Panc1 (cell line): ENCODE data around the gene RASIP1. TPM values are rescaled to one million over a fixed set of nuclear protein-coding genes. Genes with fewer than 3 reads are reported as not detected.

Experiments used
- ATAC-seq: fragments of 200-7000 bp; cut with Tn5 transposase; 2 replicates; pipeline ENCODE4 v1.9.1; 2020; ENCODE audit warnings: mild to moderate bottlenecking, moderate library complexity
- BruUV-seq: library from RNA; stranded (reverse); fragments of 400-500 nt; replicated peaks from 2 replicates; lab custom pipeline; 2021; lab: Mats Ljungman, UMichigan
- CTCF ChIA-PET: fragments of 300-600 bp; sonication (Branson Sonifier 250); formaldehyde crosslinking; loops from one replicate; lab custom pipeline; 2022; ENCODE audit warnings: antibody characterized with exemption; lab: Charles Lee
- POLR2A ChIA-PET: fragments of 300-600 bp; sonication (Branson Sonifier 250); formaldehyde crosslinking; loops from one replicate; lab custom pipeline; 2022; ENCODE audit warnings: antibody characterized with exemption; lab: Charles Lee
- DNase-seq: peaks from one replicate; pipeline ENCODE4 v3.0.0-alpha.2; 2010; ENCODE audit warnings: low read depth, low spot score
- H3K27ac ChIP-seq: 2 replicates; pipeline ENCODE4 v1.5.1; 2011; ENCODE audit warnings: mild to moderate bottlenecking, low read length, inconsistent platforms
- H3K27me3 ChIP-seq: fragments of 200-500 bp; sonication (Bioruptor generic); 2 replicates; pipeline ENCODE4 v1.6.0; 2014; ENCODE audit warnings: low read length, inconsistent platforms; ENCODE audit not compliant: control insufficient read depth, insufficient read depth
- H3K36me3 ChIP-seq: fragments of 200-500 bp; sonication (Bioruptor generic); 2 replicates; pipeline ENCODE4 v1.5.1; 2014; ENCODE audit warnings: inconsistent platforms, mild to moderate bottlenecking, low read length, moderate library complexity; ENCODE audit not compliant: control insufficient read depth, insufficient read depth
- H3K4me1 ChIP-seq: 2 replicates; pipeline ENCODE4 v1.5.1; 2011; ENCODE audit warnings: inconsistent platforms, mild to moderate bottlenecking, low read length, moderate library complexity; ENCODE audit not compliant: control insufficient read depth, insufficient read depth
- H3K4me3 ChIP-seq, 2 experiments: 2 replicates each; pipeline ENCODE4 v1.5.1; 2011 to 2012; ENCODE audit warnings: low read depth in 2 of 2, low read length in 2 of 2, mild to moderate bottlenecking in 2 of 2, inconsistent platforms in 1 of 2, moderate library complexity in 1 of 2
- H3K9me3 ChIP-seq: fragments of 200-500 bp; sonication (Bioruptor generic); 2 replicates; pipeline ENCODE4 v1.5.1; 2014; ENCODE audit warnings: low read depth, mild to moderate bottlenecking, inconsistent platforms, low read length, moderate library complexity; ENCODE audit not compliant: control insufficient read depth, insufficient read depth
- POLR2AphosphoS5 ChIP-seq: IDR thresholded peaks from 2 replicates; pipeline ENCODE4 v1.6.1; 2012; ENCODE audit warnings: mild to moderate bottlenecking, low read depth, low read length, moderate library complexity
- SIN3A ChIP-seq: IDR thresholded peaks from 2 replicates; pipeline ENCODE4 v1.6.1; 2012; ENCODE audit warnings: low read depth, mild to moderate bottlenecking, low read length, moderate library complexity, borderline replicate concordance; ENCODE audit not compliant: insufficient read depth
- TCF7L2 ChIP-seq: IDR thresholded peaks from 2 replicates; pipeline ENCODE4 v1.6.1; 2011; ENCODE audit warnings: mild to moderate bottlenecking, low read depth, low read length, inconsistent platforms
- in situ Hi-C: cut with HindIII; loops from 2 replicates; pipeline ENCODE4 v1.10.0; 2016; ENCODE audit warnings: low sequenced_read_pairs, low pct_unique_long_range_greater_than_20kb
- intact Hi-C: fragments of 100-400 bp; cut with micrococcal nuclease; formaldehyde crosslinking; loops from one replicate; pipeline ENCODE4 v1.10.0; 2022; ENCODE audit not compliant: unreplicated experiment
- total RNA-seq: library from RNA; stranded (reverse); gene quantifications from one replicate; pipeline ENCODE4 v1.2.1, GENCODE V29; 2021; ENCODE audit not compliant: unreplicated experiment
- TF ChIP-seq, protein P1 (sequence below): fragments of 450-650 bp; IDR thresholded peaks from 2 replicates; pipeline ENCODE4 v1.5.1; 2017; ENCODE audit warnings: mild to moderate bottlenecking
- TF ChIP-seq, protein P2 (sequence below), 2 experiments: IDR thresholded peaks; 2 replicates each; pipeline ENCODE4 v1.6.1; 2011 to 2012; ENCODE audit warnings: low read depth in 2 of 2, control low read depth in 1 of 2, low read length in 1 of 2, mild to moderate bottlenecking in 1 of 2, moderate library complexity in 1 of 2; ENCODE audit not compliant: insufficient read depth in 1 of 2

RASIP1 gene
- total RNA-seq, 1 experiment from 2014 or later: 0.41 TPM

DNA sequence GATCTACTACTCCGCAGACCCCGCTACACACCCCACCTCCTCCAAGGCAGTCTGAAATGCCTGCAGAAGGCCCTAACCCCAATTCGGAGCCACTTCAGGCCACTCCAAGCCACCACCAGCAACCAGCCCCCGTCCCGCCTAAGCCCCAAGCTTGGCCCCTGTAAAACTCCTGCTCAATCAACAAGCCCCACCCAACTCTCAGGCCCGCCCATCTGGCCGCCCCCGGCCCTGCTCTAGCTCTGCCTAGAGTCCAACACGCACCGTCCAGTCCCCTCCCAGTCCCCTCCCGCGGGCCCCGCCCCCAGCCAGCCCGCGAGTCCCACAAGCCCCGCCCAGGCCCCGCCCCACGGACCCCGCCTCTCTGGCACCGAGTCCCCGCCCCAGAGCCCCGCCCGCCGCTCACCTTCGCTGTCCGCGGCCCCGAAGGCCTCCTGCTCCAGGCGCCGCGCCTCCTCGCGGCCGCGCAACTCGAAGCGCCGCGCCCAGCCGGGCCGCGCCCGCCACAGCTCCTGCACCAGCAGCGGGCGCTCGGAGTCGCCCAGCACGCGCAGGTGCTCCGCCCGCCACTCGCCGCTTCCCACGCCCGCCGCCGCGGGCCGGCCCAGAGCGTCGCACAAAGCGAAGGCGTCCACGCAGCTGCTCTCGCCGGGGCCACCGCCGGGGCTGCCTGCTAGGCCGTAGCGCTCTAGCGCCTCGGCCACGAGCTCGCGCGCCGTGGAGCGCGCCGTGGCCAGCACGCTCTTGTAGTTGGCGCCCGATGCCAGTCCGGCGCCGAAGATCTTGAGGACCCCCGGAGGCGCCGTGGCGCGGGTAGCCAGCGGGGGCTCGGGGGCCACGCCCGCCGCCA, 1.6 kb downstream of the RASIP1 start:
- in situ Hi-C loops (no loop called here), intact Hi-C loops (no loop called here)
- CTCF ChIA-PET: interaction anchor here (0.5 to 1.0 kb wide), 4 partner anchors 24 to 266 kb away, joined by 3 to 5 read pairs (median 4); no protein-coding TSS in a partner anchor
- POLR2A ChIA-PET: no interaction called here
- ATAC-seq: peak; percentile 94
- Histone ChIP-seq H3K27me3 (no peaks in the 10 kb centered on the region), H3K4me3 (peak overlapping the region; percentile 47 to 50), H3K9me3 (no peaks in the 10 kb centered on the region), H3K36me3 (no peaks in the 10 kb centered on the region), H3K27ac (no peak overlapping the region; the same call in 1 of the 2 replicates), H3K4me1 (no peaks in the 10 kb centered on the region; the same call in 1 of the 2 replicates)
- TF ChIP-seq POLR2AphosphoS5 (no peak), SIN3A (no peak), TCF7L2 (no peak)
- TF ChIP-seq, protein P1, sequence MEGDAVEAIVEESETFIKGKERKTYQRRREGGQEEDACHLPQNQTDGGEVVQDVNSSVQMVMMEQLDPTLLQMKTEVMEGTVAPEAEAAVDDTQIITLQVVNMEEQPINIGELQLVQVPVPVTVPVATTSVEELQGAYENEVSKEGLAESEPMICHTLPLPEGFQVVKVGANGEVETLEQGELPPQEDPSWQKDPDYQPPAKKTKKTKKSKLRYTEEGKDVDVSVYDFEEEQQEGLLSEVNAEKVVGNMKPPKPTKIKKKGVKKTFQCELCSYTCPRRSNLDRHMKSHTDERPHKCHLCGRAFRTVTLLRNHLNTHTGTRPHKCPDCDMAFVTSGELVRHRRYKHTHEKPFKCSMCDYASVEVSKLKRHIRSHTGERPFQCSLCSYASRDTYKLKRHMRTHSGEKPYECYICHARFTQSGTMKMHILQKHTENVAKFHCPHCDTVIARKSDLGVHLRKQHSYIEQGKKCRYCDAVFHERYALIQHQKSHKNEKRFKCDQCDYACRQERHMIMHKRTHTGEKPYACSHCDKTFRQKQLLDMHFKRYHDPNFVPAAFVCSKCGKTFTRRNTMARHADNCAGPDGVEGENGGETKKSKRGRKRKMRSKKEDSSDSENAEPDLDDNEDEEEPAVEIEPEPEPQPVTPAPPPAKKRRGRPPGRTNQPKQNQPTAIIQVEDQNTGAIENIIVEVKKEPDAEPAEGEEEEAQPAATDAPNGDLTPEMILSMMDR: no peak; the same call in 1 of the 2 replicates
- TF ChIP-seq, protein P2, sequence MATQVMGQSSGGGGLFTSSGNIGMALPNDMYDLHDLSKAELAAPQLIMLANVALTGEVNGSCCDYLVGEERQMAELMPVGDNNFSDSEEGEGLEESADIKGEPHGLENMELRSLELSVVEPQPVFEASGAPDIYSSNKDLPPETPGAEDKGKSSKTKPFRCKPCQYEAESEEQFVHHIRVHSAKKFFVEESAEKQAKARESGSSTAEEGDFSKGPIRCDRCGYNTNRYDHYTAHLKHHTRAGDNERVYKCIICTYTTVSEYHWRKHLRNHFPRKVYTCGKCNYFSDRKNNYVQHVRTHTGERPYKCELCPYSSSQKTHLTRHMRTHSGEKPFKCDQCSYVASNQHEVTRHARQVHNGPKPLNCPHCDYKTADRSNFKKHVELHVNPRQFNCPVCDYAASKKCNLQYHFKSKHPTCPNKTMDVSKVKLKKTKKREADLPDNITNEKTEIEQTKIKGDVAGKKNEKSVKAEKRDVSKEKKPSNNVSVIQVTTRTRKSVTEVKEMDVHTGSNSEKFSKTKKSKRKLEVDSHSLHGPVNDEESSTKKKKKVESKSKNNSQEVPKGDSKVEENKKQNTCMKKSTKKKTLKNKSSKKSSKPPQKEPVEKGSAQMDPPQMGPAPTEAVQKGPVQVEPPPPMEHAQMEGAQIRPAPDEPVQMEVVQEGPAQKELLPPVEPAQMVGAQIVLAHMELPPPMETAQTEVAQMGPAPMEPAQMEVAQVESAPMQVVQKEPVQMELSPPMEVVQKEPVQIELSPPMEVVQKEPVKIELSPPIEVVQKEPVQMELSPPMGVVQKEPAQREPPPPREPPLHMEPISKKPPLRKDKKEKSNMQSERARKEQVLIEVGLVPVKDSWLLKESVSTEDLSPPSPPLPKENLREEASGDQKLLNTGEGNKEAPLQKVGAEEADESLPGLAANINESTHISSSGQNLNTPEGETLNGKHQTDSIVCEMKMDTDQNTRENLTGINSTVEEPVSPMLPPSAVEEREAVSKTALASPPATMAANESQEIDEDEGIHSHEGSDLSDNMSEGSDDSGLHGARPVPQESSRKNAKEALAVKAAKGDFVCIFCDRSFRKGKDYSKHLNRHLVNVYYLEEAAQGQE (IDR thresholded peaks at IDR 0.05; ENCODE audit: insufficient read depth in 1 of 2, low read depth in 2 of 2, low read length in 1 of 2): no peak
- BruUV-seq: no TSS peak
- DNase-seq: no peak

DNA sequence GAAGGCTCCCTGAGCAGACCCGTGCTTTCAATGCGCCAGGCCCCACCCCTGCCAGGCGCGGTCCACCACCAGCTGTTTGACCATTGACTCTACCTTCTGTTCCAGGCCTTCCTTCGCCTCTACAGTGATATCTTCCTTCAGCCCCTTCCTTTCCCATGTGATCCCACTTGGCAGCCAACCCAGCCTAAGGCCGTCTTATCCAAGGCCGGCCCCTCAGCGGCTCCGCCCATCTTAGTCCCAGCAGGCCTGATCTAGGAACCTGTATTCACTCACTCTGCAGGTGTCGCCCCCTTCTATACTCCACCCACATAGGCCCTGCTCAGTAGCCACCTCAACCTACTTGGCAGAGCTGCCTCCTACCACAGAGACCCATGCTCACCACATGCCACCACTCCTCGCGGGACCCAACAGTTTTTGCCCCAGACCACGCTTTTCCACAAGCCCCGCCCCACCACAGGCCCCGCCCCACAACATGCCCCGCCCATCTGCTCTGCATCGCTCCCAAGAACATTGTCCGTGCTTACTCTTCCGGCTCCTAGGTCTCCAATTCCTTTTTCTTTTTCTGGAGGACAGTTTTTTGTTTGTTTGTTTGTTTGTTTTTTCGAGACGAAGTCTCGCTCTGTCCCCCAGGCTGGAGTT, 2.9 kb downstream of the RASIP1 start:
- no TSS peak for BruUV-seq
- no peaks in the 10 kb centered on the region for H3K9me3 ChIP-seq
- POLR2A ChIA-PET: no interaction called here
- intact Hi-C loops: no loop called here
- H3K4me1 ChIP-seq: no peaks in the 10 kb centered on the region; the same call in 1 of the 2 replicates
- TF ChIP-seq SIN3A: no peak
- TF ChIP-seq TCF7L2: no peak
- TF ChIP-seq, protein P2 (IDR thresholded peaks at IDR 0.05; ENCODE audit: insufficient read depth in 1 of 2, low read depth in 2 of 2, low read length in 1 of 2): no peak
- TF ChIP-seq, protein P1: no peak
- TF ChIP-seq POLR2AphosphoS5: no peak
- no peak overlapping the region for H3K27ac ChIP-seq
- DNase-seq (no peak), ATAC-seq (no peak)
- in situ Hi-C loops: no loop called here
- no peaks in the 10 kb centered on the region for H3K27me3 ChIP-seq
- H3K4me3 ChIP-seq: no peak overlapping the region
- CTCF ChIA-PET: no interaction called here
- H3K36me3 ChIP-seq: no peaks in the 10 kb centered on the region
